GM12878 (cell line): ENCODE results near the gene MAD2L1BP.

Source experiments
- BRCA1 ChIP-seq: IDR thresholded peaks from 2 replicates; pipeline ENCODE4 v1.6.1; 2011; ENCODE audit warnings: low read depth, low read length, improper control_type of control experiment
- HCFC1 ChIP-seq: fragments of 150-350 bp; IDR thresholded peaks from 2 replicates; pipeline ENCODE4 v1.6.1; 2014; ENCODE audit warnings: low read length
- POLR2AphosphoS5 ChIP-seq: IDR thresholded peaks from 2 replicates; pipeline ENCODE4 v1.6.1; 2011; ENCODE audit warnings: mild to moderate bottlenecking, low read length, inconsistent platforms
- RAD21 ChIP-seq: IDR thresholded peaks from 2 replicates; pipeline ENCODE4 v1.6.1; 2011; ENCODE audit warnings: mild to moderate bottlenecking, low read depth, low read length, moderate library complexity; ENCODE audit not compliant: insufficient read depth
- TF ChIP-seq, protein P1 (sequence below): fragments of 450-650 bp; IDR thresholded peaks from 2 replicates; pipeline ENCODE4 v1.6.1; 2016; ENCODE audit warnings: mild to moderate bottlenecking
- TF ChIP-seq, protein P2 (sequence below): fragments of 450-650 bp; IDR thresholded peaks from 2 replicates; pipeline ENCODE4 v1.6.1; 2018; ENCODE audit warnings: mild to moderate bottlenecking, low read depth, moderate library complexity; ENCODE audit not compliant: partially characterized antibody

DNA sequence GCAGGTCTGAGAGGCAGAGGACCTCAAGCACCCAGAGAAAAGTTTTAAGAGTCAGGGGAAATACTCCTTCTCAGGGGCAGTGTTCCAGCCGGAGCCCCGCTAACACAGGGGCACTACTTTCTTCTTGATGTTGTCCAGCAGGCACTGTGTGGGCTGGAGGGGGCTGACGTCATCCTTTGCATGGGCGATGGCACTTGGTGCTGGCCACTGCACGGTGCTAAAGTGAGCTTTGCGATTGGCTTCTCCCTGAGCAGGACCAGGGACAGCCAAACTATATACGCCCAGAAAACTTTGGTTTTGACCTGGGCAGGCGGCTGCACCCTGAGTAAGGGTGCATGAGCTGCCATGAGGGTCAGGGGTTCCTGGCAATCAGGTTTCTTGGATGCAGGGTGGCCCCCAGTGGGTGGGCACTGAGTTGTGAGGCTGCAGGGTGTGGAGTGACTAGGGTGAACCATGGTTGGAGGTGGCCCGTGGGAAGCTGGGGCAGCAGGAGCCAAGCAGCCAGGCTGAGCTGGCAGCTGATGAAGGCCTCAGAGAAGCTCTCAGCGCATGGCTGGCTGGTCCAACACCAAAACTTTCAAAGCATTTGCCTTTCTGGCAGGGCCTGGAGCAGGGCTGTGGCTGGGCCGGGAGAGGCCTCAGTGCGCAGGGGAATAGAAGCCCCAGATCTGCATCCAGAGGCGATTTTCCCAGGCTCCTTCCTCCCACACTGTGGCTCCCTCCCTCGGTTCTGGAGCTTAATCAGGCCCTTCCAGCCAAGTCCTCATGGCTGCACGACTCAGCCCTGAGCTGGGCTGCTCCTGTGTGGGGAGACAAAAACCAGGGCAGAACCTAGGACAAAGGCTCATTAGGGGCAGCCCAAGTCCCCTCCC lies 33.6 kb downstream of the MAD2L1BP start:
- no peak for TF ChIP-seq BRCA1
- TF ChIP-seq, protein P1, sequence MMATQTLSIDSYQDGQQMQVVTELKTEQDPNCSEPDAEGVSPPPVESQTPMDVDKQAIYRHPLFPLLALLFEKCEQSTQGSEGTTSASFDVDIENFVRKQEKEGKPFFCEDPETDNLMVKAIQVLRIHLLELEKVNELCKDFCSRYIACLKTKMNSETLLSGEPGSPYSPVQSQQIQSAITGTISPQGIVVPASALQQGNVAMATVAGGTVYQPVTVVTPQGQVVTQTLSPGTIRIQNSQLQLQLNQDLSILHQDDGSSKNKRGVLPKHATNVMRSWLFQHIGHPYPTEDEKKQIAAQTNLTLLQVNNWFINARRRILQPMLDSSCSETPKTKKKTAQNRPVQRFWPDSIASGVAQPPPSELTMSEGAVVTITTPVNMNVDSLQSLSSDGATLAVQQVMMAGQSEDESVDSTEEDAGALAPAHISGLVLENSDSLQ, result no peak
- no peak for TF ChIP-seq HCFC1
- TF ChIP-seq RAD21, result no peak
- no peak for TF ChIP-seq POLR2AphosphoS5
- TF ChIP-seq, protein P2, sequence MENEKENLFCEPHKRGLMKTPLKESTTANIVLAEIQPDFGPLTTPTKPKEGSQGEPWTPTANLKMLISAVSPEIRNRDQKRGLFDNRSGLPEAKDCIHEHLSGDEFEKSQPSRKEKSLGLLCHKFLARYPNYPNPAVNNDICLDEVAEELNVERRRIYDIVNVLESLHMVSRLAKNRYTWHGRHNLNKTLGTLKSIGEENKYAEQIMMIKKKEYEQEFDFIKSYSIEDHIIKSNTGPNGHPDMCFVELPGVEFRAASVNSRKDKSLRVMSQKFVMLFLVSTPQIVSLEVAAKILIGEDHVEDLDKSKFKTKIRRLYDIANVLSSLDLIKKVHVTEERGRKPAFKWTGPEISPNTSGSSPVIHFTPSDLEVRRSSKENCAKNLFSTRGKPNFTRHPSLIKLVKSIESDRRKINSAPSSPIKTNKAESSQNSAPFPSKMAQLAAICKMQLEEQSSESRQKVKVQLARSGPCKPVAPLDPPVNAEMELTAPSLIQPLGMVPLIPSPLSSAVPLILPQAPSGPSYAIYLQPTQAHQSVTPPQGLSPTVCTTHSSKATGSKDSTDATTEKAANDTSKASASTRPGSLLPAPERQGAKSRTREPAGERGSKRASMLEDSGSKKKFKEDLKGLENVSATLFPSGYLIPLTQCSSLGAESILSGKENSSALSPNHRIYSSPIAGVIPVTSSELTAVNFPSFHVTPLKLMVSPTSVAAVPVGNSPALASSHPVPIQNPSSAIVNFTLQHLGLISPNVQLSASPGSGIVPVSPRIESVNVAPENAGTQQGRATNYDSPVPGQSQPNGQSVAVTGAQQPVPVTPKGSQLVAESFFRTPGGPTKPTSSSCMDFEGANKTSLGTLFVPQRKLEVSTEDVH, result no peak
